ENCODE results near the gene RBM7.

DNA sequence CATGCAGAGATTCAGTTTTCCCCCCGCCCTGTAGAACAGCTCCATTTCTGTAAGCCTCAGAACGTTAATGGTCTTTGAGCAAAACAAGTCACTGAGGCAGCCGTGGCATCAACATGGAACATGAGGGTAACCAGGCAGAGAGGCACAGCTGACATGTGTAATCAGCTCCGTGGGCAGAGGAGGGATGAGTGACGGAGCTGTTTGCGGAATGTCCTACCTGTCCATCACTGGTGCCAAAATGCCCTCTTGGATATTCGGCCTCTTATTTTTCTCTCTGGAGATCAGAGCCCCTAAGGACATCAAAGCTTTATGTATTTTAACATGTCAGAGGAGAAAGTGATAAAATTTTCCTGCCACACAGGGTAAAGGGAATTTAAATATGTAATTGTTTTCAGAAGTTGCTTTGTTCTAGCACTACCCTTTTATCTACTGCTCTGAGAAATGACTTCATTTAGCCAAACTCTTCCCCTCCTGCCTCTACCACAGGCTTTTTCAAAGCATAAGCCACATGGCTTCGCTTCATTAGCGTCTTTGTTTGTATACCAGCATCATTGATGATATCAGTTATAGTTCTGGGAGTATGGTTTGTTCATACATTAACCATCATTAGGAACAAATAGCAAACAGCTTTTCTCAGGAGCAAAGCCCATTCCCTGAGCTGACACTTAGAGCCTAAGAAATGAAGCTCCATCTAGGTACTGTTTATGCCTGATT lies 33.1 kb upstream of the RBM7 start:
- TF ChIP-seq, protein P1, sequence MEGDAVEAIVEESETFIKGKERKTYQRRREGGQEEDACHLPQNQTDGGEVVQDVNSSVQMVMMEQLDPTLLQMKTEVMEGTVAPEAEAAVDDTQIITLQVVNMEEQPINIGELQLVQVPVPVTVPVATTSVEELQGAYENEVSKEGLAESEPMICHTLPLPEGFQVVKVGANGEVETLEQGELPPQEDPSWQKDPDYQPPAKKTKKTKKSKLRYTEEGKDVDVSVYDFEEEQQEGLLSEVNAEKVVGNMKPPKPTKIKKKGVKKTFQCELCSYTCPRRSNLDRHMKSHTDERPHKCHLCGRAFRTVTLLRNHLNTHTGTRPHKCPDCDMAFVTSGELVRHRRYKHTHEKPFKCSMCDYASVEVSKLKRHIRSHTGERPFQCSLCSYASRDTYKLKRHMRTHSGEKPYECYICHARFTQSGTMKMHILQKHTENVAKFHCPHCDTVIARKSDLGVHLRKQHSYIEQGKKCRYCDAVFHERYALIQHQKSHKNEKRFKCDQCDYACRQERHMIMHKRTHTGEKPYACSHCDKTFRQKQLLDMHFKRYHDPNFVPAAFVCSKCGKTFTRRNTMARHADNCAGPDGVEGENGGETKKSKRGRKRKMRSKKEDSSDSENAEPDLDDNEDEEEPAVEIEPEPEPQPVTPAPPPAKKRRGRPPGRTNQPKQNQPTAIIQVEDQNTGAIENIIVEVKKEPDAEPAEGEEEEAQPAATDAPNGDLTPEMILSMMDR (IDR thresholded peaks at IDR 0.05): no peak
- TF ChIP-seq POLR2A (IDR thresholded peaks at IDR 0.05): no peak
